GM18508 (cell line): ENCODE measurements around the gene TRIM32.

Experiments used
- ATAC-seq: cut with Tn5 transposase; IDR thresholded peaks from one replicate; pipeline ENCODE4 v1.9.1; 2021; ENCODE audit warnings: moderate number of reproducible peaks; ENCODE audit not compliant: insufficient read depth, unreplicated experiment

Gene TRIM32

GRCh38 chr9:116704470-116704869 is 17.4 kb downstream of the TRIM32 start:
- ATAC-seq = no peak

GRCh38 chr9:116705531-116705930 is 18.4 kb downstream of the TRIM32 start:
- no peak for ATAC-seq

- no peak for ATAC-seq
These were observed 19.5 kb downstream of the TRIM32 start for GRCh38 chr9:116706310-116707290.

GRCh38 chr9:116712781-116713180 is 25.7 kb downstream of the TRIM32 start:
- ATAC-seq = no peak

- ATAC-seq = no peak
These were observed 26.2 kb downstream of the TRIM32 start for GRCh38 chr9:116713271-116713670.

DNA sequence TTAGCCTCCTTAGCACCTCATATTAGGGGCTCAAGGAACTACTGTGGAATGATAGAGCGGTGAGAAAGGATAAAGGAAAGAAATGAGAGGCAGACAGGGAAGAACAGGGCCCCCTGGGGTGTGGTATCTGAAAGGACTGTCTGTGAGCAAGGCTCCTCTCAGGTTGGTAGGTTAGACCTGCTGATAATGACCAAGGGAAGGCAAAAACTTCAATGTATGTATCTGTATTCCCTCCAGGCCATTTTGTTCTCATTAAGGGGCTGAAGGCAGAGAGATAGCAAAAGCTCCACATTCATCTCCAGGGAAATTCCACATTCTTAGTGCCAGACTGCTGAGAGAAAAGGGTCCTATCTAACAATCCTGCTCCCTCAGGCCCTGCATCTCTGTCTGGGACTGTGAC is 28.6 kb downstream of the TRIM32 start:
- no peak for ATAC-seq

- ATAC-seq = no peak
These were observed 29.3 kb downstream of the TRIM32 start for GRCh38 chr9:116716438-116716837.

DNA sequence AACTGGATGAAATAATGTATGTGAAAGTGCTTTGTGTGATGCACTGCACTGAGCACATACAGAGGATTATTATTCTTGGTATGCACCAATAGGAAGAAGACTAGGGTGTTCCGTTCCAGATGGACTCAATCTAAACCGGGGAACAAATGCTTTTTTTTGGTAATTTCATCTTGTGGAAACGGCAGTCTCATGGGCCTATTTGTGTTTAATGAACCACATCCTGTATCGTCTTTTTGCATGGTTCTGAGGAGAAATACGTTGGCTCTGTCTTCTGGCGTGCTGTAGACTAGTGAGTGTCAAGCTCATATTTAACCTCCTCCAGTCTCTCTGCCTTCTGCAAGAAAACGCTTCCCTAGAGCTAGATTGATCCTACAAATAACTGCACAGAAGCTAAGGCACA is 30.0 kb downstream of the TRIM32 start:
- ATAC-seq = no peak

- ATAC-seq = no peak
These were observed 31.0 kb downstream of the TRIM32 start for GRCh38 chr9:116718111-116718510.

- no peak for ATAC-seq
These were observed 33.0 kb downstream of the TRIM32 start for GRCh38 chr9:116720111-116720510.

DNA sequence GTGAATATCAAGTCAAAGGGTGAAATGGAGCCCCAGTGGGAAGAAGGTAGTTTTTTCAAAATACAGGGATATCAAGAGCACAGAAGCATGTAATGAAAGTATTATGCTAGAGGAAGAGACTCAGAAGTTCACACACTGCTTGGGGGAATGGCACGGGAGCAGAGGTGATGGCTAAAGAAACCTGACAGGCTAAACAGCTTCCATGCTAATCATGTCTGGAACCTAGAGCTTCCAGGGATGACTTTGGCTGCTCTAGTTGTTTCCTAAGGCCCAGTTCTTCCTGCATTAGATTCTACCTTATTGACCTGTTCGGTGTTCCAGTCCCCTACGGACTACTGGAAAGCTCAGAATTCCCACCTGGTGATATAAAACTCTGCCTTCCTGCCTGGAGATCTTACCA is 34.3 kb downstream of the TRIM32 start:
- no peak for ATAC-seq

- ATAC-seq = no peak
These were observed 34.8 kb downstream of the TRIM32 start for GRCh38 chr9:116721944-116722343.

DNA sequence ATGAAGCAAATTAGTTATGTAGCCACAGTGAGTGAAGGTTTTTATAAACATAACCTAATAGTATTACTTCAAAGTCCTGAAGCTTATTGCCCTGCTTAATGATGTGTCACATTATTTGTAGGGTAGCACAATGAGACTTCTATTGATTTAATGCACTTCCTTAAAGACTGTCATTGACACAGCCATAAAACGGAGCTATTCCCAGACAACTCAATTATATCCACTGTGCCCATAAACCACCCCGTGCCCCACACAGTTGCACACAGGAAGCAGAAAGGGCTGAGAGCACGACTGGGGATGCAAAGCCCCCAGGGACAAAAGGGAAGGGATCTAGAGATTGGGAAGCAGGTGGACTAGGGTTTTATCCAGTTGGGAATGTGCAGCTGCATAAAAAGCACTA is 37.0 kb downstream of the TRIM32 start:
- no peak for ATAC-seq

- ATAC-seq = no peak
These were observed 39.5 kb downstream of the TRIM32 start for GRCh38 chr9:116726602-116727001.

- no peak for ATAC-seq
These were observed 46.0 kb downstream of the TRIM32 start for GRCh38 chr9:116733010-116733641.

DNA sequence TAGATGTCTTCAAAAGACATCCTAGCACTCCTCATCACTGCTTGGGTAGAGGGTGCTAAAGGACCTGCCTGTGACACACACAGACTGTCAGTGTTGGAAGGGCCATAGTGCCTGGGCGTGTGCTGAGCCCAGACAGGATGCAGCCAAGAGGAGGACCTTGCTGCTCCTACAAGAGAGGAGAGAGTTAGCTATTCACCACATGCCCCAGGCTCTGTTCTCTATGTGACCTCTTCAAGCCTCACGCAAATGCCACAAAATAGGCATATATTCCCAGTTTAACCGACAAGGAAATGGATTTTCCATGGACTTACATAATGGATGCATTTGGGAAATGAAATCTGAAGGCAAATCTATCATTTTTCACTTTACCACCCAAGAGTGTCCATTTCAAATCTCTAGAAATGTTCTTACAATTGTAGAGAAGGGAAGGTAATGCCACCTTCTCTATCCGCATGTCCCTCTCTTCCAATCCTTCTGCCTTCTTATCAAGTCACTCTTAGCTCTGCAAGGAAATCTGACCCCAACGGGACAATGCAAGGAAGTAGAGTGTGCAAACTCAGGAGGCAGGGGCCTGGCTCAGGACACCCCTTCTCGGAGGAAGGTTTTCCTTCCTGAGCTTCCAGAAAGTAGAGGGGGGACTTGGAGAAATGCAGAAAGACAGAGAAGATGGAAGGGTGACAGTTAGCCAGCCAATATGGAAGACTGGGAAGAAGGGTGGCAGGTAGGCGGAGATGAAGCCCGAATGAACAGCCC is 49.5 kb downstream of the TRIM32 start:
- no peak for ATAC-seq

- no peak for ATAC-seq
These were observed 50.0 kb downstream of the TRIM32 start for GRCh38 chr9:116737152-116737546.

- no peak for ATAC-seq
These were observed 54.1 kb downstream of the TRIM32 start for GRCh38 chr9:116741086-116741740.

DNA sequence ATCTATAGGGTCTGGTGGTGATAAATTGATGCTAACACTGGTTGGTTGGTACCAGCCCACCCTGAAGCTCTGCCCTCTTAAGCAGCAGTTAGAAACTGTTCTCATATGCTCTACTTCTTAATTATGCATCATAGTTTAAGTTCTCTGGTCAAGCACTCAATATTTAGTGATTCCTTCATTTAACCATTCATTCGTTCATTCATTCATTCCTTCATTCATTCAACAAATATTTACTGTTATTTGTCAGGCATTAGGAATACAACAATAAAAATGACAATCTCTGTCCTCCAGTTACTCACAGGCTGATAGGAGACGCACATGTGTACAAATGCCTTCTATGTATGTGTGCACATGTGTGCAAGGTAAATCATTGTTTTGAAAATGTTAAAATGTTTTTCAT is 54.6 kb downstream of the TRIM32 start:
- no peak for ATAC-seq

DNA sequence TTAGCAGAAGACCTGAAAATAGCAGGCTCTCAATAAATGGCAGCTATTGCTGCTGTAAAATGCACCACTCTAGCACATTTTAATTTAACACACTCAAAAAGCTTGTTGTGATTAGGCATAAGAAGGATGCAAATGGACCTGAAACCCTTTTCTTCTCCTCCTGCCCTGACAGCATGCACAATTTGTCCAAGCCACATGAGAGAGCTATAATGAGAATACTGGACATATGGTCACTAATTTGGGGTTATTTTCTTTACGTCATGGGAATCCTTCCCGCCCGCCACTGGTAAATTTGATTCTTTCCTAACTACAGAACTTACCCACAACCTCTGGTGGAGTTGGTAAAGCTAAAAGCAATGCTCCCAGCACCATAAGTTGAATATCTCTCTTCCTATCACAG is 62.1 kb downstream of the TRIM32 start:
- ATAC-seq = no peak
